ENCODE results near the gene TRIM54. TPM values are rescaled to one million over a fixed set of nuclear protein-coding genes. Genes with fewer than 3 reads are reported as not detected.

The TRIM54 gene, protein sequence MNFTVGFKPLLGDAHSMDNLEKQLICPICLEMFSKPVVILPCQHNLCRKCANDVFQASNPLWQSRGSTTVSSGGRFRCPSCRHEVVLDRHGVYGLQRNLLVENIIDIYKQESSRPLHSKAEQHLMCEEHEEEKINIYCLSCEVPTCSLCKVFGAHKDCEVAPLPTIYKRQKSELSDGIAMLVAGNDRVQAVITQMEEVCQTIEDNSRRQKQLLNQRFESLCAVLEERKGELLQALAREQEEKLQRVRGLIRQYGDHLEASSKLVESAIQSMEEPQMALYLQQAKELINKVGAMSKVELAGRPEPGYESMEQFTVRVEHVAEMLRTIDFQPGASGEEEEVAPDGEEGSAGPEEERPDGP
- not detected for polyA plus RNA-seq (ENCODE audit: low read depth in 6 of 6)

DNA sequence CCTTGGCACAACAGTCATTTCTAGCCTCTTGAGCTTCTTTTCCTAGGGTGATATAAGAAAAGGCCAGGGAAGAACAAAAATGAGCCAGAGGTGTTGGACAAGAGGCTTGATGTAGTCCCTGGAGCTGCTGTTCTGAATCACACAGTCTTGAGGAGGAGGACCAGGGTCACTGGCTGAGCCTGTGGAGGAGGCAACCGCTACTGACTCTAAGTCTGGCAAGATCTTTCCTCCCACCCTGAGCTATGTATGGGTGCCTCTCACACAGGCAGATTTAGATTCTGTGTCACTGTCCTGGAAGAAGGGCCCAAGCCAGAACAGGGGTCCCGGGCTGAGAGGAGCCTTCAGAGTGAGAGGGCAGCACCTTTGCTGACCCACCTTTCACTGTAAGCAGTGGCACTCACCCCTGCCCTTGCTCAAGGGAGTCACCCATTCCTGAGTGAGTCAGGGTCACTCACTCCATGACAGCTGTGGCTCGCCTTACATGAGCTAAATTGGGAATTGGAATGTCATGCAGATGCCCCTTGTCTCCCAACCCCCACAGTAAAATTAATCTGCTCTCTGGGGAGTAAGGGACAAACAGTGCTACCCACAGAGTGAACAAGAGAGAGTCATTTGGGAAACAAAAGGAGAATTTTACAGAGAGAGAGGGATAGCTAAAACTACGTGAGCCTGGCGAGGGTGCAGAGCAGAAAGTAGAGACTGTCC is at the start of gene TRIM54:
TRIM54 (plus strand) TSS at position 575 of the 705 bp plus-strand sequence. CDS start 303 bp downstream, outside the sequence.
- Mint-ChIP-seq H3K36me3 (no peaks in the 10 kb centered on the region), H3K4me3 (no peak within 1 kb of the TSS), H3K27ac (peak within 1 kb of the TSS in 1 of 6 donors; percentile 64), H3K4me1 (peaks cover 6% of the 10 kb centered on the region in 3 donors), H3K27me3 (peaks cover 20 to 33% (median 25%) of the 10 kb centered on the region in 3 donors), H3K9me3 (no peaks in the 10 kb centered on the region)
- ATAC-seq (ENCODE audit: low read depth in 2 of 2) = no peak
- no peak for DNase-seq

- Mint-ChIP-seq H3K4me3 (no peak overlapping the region), H3K27me3 (no peaks in the 10 kb centered on the region), H3K9me3 (no peaks in the 10 kb centered on the region), H3K36me3 (peaks cover 28 to 47% of the 10 kb centered on the region in 2 donors), H3K27ac (no peak overlapping the region), H3K4me1 (peaks cover 1 to 6% (median 4%) of the 10 kb centered on the region in 3 donors)
- no peak for DNase-seq
- ATAC-seq (ENCODE audit: low read depth in 2 of 2) = no peak
Measured at GRCh38 chr2:27233341-27233740, 48.9 kb upstream of the TRIM54 start.

DNA sequence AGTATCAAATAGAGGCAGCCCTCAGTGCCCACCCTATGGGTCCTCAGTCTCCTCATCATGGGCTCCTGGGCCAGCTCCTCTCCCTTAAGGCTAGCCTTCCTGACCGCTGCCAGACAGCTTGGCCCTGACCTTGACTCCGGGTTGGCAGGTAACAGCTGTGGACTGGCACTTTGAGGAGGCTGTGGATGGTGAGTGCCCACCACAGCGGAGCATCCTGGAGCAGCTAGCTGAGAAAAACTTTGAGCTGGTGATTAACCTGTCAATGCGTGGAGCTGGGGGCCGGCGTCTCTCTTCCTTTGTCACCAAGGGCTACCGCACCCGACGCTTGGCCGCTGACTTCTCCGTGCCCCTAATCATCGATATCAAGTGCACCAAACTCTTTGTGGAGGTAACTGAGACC is 46.1 kb upstream of the TRIM54 start:
- peak overlapping the region in 2 of 6 donors; percentile 9 to 68 for H3K27ac Mint-ChIP-seq
- H3K4me1 Mint-ChIP-seq = peaks cover 1 to 6% (median 4%) of the 10 kb centered on the region in 3 donors
- no peaks in the 10 kb centered on the region for H3K27me3 Mint-ChIP-seq
- H3K9me3 Mint-ChIP-seq = no peaks in the 10 kb centered on the region
- ATAC-seq (ENCODE audit: low read depth in 2 of 2) (no peak), DNase-seq (no peak)
- H3K4me3 Mint-ChIP-seq = no peak overlapping the region
- peaks cover 28 to 63% of the 10 kb centered on the region in 2 donors for H3K36me3 Mint-ChIP-seq

- H3K4me3 Mint-ChIP-seq = no peak overlapping the region
- DNase-seq (no peak), ATAC-seq (ENCODE audit: low read depth in 2 of 2) (no peak)
- H3K4me1 Mint-ChIP-seq = peaks cover 1 to 4% (median 3%) of the 10 kb centered on the region in 3 donors
- H3K9me3 Mint-ChIP-seq = no peaks in the 10 kb centered on the region
- peak overlapping the region in 1 of 6 donors; percentile 68 for H3K27ac Mint-ChIP-seq
- peaks cover 28 to 58% of the 10 kb centered on the region in 2 donors for H3K36me3 Mint-ChIP-seq
- no peaks in the 10 kb centered on the region for H3K27me3 Mint-ChIP-seq
Measured at GRCh38 chr2:27236626-27237025, 45.6 kb upstream of the TRIM54 start.

- no peaks in the 10 kb centered on the region for H3K9me3 Mint-ChIP-seq
- ATAC-seq (ENCODE audit: low read depth in 2 of 2) = no peak
- no peak overlapping the region for H3K27ac Mint-ChIP-seq
- H3K4me1 Mint-ChIP-seq = peaks cover 1 to 5% (median 3%) of the 10 kb centered on the region in 3 donors
- peaks cover 27 to 57% of the 10 kb centered on the region in 2 donors for H3K36me3 Mint-ChIP-seq
- no peak for DNase-seq
- no peak overlapping the region for H3K4me3 Mint-ChIP-seq
- H3K27me3 Mint-ChIP-seq = no peaks in the 10 kb centered on the region
Measured at GRCh38 chr2:27237341-27237945, 44.8 kb upstream of the TRIM54 start.

GRCh38 chr2:27238976-27239375 is 43.3 kb upstream of the TRIM54 start:
- Mint-ChIP-seq H3K4me3 (no peak overlapping the region), H3K4me1 (peaks cover 0 to 5% (median 1%) of the 10 kb centered on the region in 3 donors), H3K27ac (no peak overlapping the region), H3K36me3 (peaks cover 13 to 42% of the 10 kb centered on the region in 2 donors), H3K9me3 (no peaks in the 10 kb centered on the region), H3K27me3 (no peaks in the 10 kb centered on the region)
- DNase-seq (no peak), ATAC-seq (ENCODE audit: low read depth in 2 of 2) (no peak)

DNA sequence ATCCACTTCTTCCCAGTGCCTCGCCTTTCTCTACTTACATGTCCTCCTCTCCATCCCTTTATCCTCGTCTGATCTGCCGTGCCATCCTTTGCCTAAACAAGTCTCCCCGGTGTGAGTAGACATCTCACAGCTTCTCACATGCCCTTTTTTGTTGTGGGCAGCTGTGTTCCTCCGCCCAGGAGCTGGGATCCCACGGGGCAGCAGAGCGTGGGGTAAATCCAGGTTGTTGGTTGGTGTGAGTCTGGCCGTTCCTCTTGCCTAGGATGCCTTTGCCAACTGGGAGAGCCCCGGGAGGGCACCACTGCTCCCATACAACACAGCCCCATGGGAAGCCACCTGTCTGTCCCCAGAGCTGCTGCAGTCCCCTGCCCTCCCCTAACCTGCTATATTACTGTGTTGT is 41.8 kb upstream of the TRIM54 start:
- no peak overlapping the region for H3K4me3 Mint-ChIP-seq
- no peak for ATAC-seq (ENCODE audit: low read depth in 2 of 2)
- peak overlapping the region in 1 of 6 donors; percentile 85 for H3K27ac Mint-ChIP-seq
- H3K36me3 Mint-ChIP-seq = peaks cover 3 to 30% of the 10 kb centered on the region in 2 donors
- peaks cover 0 to 5% (median 1%) of the 10 kb centered on the region in 3 donors for H3K4me1 Mint-ChIP-seq
- no peaks in the 10 kb centered on the region for H3K9me3 Mint-ChIP-seq
- DNase-seq = no peak
- H3K27me3 Mint-ChIP-seq = no peaks in the 10 kb centered on the region

- no peak overlapping the region for H3K4me3 Mint-ChIP-seq
- ATAC-seq (ENCODE audit: low read depth in 2 of 2) (no peak), DNase-seq (no peak)
- no peaks in the 10 kb centered on the region for H3K9me3 Mint-ChIP-seq
- H3K4me1 Mint-ChIP-seq = peaks cover 0 to 5% (median 1%) of the 10 kb centered on the region in 3 donors
- no peaks in the 10 kb centered on the region for H3K27me3 Mint-ChIP-seq
- peak overlapping the region in 3 of 6 donors; percentile 18 to 81 (median 64) for H3K27ac Mint-ChIP-seq
- H3K36me3 Mint-ChIP-seq = peaks cover 3 to 29% of the 10 kb centered on the region in 2 donors
Measured at GRCh38 chr2:27241761-27242613, 40.2 kb upstream of the TRIM54 start.

DNA sequence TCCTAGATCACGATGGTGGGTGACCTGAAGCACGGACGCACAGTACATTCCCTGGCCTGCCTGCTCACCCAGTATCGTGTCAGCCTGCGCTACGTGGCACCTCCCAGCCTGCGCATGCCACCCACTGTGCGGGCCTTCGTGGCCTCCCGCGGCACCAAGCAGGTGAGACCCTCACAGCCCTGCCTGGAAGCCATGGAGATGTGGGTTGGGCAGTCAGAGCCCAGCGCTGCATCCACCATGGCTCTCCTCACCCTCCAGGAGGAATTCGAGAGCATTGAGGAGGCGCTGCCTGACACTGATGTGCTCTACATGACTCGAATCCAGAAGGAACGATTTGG is 39.6 kb upstream of the TRIM54 start:
- H3K9me3 Mint-ChIP-seq = no peaks in the 10 kb centered on the region
- H3K4me3 Mint-ChIP-seq = no peak overlapping the region
- H3K4me1 Mint-ChIP-seq = peaks cover 0 to 5% (median under 1%) of the 10 kb centered on the region in 3 donors
- H3K27me3 Mint-ChIP-seq = no peaks in the 10 kb centered on the region
- no peak for ATAC-seq (ENCODE audit: low read depth in 2 of 2)
- no peak for DNase-seq
- H3K36me3 Mint-ChIP-seq = peaks cover 0 to 23% of the 10 kb centered on the region in 2 donors
- no peak overlapping the region for H3K27ac Mint-ChIP-seq

DNA sequence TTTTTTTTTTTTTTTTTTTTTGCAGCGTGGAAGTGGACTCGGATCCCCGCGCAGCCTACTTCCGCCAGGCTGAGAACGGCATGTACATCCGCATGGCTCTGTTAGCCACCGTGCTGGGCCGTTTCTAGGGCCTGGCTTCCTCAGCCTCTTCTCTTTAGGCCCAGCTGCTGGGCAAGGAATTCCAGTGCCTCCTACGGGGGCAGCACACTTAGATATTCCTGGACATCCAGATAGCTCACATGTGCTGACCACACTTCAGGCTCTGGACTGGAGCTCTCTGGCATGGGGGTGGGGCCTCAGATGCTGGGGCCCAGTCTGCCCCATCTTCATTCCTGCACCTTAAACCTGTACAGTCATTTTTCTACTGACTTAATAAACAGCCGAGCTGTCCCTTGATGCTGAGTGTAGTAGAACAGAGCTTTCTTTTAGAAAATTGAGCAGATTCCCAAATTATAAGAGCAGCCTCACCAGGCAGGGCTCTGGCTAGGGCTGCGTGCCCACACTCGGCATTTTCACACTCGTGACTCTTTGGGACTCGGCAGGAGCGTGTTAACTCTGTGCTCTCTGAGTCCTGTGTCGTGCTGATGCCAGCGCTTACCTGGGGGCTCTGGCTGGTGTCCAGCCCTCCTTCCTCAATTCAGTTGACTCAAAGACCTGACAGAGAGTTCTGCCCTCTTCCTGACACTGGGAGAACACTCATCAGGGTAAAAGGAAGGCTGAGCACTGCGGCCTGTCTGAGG is 38.7 kb upstream of the TRIM54 start:
- H3K4me3 Mint-ChIP-seq = no peak overlapping the region
- no peak overlapping the region for H3K27ac Mint-ChIP-seq
- peaks cover 0 to 14% of the 10 kb centered on the region in 2 donors for H3K36me3 Mint-ChIP-seq
- H3K27me3 Mint-ChIP-seq = peaks cover 0 to 7% (median 0%) of the 10 kb centered on the region in 3 donors
- no peaks in the 10 kb centered on the region for H3K9me3 Mint-ChIP-seq
- DNase-seq (no peak), ATAC-seq (ENCODE audit: low read depth in 2 of 2) (no peak)
- peaks cover 0 to 5% (median 0%) of the 10 kb centered on the region in 3 donors for H3K4me1 Mint-ChIP-seq

GRCh38 chr2:27245116-27245515 is 37.1 kb upstream of the TRIM54 start:
- Mint-ChIP-seq H3K27ac (peak overlapping the region in 2 of 6 donors; percentile 72 to 84), H3K4me3 (peak overlapping the region in 1 of 8 donors; percentile 60), H3K27me3 (peaks cover 0 to 7% (median 0%) of the 10 kb centered on the region in 3 donors), H3K4me1 (peaks cover 0 to 5% (median 0%) of the 10 kb centered on the region in 3 donors), H3K9me3 (no peaks in the 10 kb centered on the region), H3K36me3 (peaks cover 0 to 8% of the 10 kb centered on the region in 2 donors)
- ATAC-seq (ENCODE audit: low read depth in 2 of 2) (no peak), DNase-seq (no peak)

- Mint-ChIP-seq H3K4me3 (no peak overlapping the region), H3K36me3 (peaks cover 0 to 3% of the 10 kb centered on the region in 2 donors), H3K4me1 (peaks cover 0 to 5% (median 3%) of the 10 kb centered on the region in 3 donors), H3K9me3 (no peaks in the 10 kb centered on the region), H3K27me3 (peaks cover 0 to 10% (median 3%) of the 10 kb centered on the region in 3 donors), H3K27ac (no peak overlapping the region)
- DNase-seq (no peak), ATAC-seq (ENCODE audit: low read depth in 2 of 2) (no peak)
Measured at GRCh38 chr2:27245626-27246025, 36.6 kb upstream of the TRIM54 start.

Data from naive B cell (primary cell).